Muscle of arm (tissue), 12 donors: ENCODE measurements around the gene LINGO3. TPM values are rescaled to one million over a fixed set of nuclear protein-coding genes. Genes with fewer than 3 reads are reported as not detected.
"Not testable (repeated sequence)": the region's sequence is repeated elsewhere in the genome, so short reads cannot be mapped to it uniquely, and the experiment has no call there.

Experiments used
- DNase-seq: peaks from one replicate; pipeline ENCODE4 v3.0.0-alpha.2; 2013
- polyA plus RNA-seq, 12 donors: library from polyadenylated mRNA; unstranded; fragments of 120-200 nt; gene quantifications; one replicate each; pipeline ENCODE4 v1.2.1, GENCODE V29; 2013; ENCODE audit not compliant: insufficient read length in 12 of 12

LINGO3 gene
- polyA plus RNA-seq, 12 donors: 0.08 to 0.32 (median 0.11) TPM; not detected in 7

DNA sequence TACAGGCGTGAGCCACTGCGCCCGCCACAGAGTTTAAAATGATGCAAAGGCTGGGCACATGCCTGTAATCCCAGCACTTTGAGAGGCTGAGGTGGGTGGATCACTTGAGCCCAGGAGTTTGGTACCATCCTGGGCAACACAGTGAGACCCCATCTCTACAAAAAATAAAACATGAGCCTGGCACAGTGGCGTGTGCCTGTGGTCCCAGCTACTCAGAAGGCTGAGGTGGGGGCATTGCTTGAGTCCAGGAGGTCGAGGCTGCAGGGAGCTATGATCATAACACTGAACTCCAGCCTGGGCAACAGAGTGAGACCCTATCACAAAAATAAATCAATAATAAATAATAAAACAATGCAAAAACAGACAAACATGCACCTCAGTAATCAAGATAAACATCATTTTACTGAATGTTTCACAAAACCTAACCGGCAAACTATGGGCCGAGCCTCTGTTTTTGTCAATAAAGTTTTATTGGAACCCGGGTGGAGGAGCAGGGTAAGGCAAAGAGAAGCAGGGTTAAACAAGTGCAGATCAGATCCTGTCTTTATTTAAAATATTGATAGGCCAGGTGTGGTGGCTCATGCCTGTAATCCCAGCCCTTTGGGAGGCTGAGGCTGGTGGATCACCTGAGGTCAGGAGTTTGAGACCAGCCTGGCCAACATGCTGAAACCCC is 24.0 kb downstream of the LINGO3 start:
- DNase-seq: no peak

DNA sequence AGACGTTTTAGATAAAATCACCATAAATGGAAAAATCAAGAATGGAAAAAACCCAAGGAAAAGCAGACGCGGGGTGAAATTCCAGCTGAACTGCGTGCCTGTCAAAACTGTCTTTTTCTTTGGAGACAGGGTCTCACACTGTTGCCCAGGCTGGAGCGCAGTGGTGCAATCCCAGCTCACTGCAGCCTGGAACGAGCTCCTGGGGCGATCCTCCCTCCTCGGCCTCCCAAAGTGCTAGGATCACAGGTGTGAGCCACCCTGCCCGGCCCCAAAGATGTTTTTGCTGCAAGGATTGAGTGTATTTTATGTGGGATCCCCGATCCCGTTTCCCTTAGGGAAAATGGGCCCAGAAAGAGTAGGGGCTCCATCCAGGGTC is 25.1 kb downstream of the LINGO3 start:
- DNase-seq: no peak

DNA sequence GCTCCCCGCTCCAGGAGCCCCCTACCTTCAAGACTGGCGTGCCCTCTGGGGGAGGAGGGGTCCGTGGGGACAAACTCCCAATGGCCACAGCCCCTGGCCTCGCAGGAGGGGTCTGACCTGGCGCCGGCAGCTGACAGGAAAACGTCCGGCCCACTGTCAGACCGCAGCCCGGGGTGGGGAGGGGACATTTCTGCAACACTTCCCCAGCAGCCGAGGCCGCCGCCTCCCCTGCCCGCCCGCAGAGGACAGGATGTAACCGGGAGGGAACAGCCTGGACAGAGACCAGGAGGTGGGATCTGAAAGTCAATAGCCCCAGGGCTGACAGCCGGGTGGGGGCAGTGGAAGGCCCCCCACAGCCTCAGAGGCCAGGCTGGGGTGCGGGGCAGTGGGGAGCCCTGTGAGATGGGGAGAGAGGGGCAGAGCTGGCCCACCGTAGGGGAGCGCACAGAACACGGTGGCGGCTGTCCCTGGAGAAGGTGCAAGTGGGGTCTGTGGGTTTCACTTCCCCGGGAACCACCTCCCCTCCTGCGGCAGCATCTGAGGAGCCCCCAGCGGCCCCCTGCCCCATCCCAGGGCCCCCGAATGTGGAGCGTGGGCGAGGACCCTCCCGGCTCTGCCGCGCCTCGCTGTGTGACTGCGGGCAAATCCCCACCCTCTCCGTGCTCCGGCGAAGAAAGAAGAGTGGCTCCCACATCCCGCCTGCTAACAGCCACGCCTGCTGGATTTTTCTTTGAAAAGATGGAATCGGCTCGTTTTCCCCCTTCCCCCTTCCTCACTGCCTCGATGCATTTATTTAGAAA is 25.7 kb downstream of the LINGO3 start, which contains the start of gene PEAK3:
TSS of gene PEAK3 (minus strand) at position 114 of the 800 bp plus-strand sequence. CDS start 1,244 bp downstream, outside the sequence.
- peak; percentile 52 for DNase-seq

DNA sequence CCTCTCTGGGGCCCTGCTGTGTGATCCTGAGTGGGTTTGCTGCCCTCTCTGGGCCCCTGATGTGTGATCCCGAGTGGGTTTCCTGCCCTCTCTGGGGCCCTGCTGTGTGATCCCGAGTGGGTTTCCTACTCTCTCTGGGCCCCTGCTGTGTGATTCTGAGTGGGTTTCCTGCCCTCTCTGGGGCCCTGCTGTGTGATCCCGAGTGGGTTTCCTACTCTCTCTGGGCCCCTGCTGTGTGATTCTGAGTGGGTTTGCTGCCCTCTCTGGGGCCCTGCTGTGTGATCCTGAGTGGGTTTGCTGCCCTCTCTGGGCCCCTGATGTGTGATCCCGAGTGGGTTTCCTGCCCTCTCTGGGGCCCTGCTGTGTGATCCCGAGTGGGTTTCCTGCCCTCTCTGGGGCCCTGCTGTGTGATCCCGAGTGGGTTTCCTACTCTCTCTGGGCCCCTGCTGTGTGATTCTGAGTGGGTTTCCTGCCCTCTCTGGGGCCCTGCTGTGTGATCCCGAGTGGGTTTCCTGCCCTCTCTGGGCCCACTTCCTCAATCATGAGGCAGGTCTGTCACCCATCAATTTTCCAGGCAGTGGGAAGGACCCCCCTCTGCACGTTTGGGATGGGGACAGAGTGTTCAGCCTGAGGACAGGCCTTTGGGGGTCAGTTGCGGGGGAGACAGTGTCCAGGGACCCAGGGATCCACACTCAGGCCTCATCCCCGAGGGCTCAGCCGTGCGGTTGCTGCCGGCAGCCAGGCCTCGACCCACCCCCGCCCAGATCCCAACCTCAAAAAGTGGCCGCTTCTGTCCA is 26.5 kb downstream of the LINGO3 start:
- not testable (repeated sequence) for DNase-seq

DNA sequence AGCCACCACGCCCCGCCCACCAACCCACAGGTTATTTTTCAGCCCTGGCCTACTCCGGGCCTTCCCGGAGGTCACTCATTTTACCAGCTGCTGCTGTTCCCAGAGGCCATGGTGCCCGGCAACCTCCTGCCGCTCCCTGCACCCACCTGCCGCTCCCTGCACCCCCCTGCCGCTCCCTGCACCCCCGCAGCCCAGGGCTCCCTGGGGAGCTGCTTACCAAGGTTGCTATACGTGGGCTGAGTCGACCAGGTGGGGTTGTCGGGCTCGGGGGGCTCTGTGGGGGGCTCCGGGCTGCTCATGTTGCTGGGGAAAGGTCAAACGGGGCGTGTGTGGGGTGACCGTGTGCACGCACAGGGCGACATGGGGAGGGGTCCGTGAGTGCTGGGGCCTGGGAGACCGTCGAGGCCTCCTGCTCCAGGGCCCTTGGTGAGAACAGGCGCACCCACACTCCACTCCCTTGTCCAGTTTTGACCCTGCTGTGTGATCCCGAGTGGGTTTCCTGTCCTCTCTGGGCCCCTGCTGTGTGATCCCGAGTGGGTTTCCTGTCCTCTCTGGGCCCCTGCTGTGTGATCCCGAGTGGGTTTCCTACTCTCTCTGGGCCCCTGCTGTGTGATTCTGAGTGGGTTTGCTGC is 27.2 kb downstream of the LINGO3 start:
- DNase-seq: no peak

DNA sequence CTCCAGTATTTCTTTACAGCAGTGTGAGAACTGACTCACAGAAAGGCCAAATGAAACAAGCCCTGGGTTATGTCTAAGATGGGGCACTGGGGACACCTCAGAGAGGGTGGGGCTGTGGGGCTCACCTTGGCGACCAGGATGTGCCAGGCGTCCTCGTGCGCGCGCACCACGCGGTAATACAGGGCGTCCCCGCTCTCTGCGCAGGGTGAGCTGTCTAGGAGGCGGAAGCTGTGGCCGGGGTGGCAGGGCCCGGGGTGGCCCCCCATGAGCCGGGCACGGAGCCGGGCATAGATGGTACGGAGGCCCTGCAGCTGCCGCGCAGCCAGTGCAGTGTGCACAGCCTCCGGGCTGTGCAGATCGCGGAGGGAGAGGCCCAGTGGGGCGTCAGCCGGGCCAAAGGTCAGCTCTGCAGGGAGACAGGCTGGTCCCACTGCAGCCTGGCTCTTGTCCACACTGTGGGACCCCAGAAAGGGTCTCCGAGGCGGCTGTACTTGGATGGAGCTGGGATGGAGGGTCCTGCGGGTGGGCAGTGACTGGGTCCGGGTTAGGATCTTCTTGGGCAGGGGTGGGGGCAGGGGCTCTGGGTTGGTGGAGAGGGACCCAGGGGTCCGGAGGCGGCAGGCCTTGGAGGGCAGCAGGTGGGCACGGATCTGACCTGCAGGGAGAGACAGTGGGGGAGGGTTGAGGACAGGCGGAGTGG is 29.3 kb downstream of the LINGO3 start:
- no peak for DNase-seq

DNA sequence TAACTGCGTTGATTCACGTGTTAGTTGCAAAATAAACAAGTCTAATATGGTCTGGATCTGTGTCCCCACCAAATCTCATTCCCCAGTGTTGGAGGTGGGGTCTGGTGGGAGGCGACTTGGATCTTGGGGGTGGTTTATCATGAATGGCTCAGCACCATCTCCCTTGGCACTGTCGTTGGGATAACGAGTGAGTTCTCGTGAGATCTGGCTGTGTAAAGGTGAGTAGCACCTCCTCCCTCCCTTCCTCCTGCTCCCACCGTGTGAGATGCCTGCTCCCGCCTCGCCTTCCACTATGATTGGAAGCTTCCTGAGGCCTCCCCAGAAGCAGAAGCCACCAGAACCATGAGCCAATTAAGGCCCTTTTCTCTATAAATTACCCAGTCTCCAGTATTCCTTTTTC is 30.8 kb downstream of the LINGO3 start:
- DNase-seq: no peak

DNA sequence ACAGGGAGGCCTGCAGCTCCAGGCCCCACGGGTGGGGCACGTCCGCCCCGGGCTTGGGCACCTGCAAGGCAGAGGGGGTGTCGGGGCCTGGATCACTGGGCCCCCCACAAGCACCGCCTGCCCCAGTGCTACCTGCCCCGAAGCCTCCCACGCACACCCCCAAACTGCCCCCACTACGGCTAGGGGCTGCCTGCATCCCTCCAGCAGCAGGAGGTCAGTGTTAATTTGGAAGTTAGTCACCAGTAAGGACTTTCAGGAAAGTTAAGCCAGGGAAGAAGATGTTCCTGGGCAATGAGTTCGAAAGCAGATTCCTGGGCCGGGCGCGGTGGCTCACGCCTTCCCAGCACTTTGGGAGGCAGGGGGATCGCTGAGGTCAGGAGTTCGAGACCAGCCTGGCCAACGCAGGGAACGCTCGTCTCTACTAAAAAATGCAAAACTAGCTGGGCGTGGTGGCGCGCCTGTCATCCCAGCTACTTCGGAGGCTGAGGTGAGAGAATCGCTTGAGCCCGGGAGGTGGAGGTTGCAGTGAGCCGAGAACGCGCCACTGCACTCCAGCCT is 31.4 kb downstream of the LINGO3 start:
- no peak for DNase-seq

DNA sequence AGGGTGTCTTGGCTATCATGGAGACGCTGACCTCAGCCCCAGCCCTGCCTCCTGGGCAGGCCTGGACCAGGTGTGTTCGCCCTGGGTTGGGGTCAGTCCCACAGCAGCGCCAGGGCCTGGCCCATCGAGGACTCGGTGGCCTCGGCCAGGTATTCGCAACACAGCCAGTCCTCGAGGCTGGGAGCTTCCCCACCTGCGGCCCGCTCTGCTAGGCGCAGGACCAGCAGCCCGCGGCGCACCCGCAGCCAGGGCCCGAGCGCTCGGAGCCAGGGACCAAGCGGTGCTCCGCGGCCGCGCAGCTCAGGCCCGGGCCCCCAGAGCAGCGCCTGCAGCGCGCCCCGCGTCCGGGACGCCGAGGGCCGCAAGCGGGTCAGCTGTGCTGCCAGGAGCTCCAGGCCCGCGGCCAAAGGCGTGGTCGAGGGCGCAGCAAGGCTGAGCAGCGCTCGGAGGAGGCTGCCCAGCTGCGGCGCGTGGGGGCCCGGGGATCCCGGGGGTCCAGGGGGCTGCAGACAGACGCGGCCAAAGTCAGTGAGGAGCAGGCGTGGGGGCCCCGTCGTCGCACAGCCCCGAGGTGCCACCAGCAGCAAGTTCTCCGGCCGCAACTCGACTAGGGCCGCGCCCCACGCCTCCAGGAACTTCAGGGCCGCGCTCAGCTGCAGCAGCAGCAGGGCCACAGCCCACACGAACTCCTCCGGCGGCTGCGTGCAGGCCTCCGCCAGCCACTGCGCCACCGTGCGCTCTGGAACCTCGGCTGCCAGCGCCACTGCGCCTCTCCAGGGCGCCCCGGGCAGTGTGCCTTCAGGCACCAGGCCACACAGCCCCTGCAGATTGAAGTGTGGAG is 32.1 kb downstream of the LINGO3 start:
- no peak for DNase-seq

DNA sequence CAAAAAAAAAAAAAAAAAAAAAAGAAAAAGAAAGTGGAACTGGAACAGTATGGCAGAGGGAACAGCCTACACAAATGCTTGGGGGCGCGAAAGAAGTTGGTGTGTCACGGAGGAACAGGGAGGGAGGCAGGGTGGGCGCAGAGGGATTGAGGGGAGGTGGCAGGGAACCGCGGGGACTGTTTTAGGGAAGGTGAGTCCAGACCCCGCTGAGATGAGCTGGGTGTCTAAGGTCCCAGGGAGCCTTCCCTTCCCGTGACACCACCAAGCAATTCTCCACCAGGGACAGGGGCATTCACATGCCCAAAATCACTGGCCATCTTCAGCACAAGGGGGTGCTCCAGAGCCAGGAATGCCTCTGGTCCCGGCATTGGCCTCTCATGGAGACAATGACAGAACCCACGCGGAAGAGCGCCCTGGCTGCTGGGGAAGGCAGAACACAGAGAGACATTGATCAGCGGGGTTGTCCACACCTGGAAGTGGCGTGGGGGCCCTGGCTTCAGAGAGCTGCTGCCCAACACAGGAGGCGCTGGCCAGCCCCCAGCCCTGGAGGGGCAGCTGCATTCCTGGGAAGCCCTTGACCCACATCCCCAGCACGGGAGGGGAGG is 32.9 kb downstream of the LINGO3 start:
- DNase-seq: peak; percentile 66

DNA sequence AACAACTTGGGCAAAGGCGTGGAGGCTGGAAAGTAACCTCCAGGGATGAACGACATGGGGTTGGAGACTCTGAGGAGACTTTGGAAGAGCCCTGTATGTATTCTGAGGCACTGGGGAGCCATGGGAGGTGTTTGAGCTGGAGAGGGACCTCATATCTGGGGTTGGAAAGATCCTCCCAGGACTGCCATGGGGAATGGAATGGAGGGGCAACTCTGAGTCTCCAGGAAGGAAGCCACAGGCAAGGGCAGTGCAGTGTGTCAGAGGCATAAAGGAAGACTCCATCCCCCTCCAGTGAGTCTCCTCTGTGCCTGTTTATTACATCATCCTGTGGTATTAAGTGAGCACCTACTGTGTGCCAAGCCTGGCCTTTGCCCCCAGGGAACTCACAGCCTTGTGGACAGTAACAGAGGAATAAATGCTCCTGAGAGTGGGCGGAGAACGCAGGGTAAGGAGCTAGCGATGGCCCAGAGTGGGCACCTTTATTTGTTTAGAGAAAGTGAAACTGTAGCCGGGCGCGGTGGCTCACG is 33.7 kb downstream of the LINGO3 start:
- DNase-seq: no peak

DNA sequence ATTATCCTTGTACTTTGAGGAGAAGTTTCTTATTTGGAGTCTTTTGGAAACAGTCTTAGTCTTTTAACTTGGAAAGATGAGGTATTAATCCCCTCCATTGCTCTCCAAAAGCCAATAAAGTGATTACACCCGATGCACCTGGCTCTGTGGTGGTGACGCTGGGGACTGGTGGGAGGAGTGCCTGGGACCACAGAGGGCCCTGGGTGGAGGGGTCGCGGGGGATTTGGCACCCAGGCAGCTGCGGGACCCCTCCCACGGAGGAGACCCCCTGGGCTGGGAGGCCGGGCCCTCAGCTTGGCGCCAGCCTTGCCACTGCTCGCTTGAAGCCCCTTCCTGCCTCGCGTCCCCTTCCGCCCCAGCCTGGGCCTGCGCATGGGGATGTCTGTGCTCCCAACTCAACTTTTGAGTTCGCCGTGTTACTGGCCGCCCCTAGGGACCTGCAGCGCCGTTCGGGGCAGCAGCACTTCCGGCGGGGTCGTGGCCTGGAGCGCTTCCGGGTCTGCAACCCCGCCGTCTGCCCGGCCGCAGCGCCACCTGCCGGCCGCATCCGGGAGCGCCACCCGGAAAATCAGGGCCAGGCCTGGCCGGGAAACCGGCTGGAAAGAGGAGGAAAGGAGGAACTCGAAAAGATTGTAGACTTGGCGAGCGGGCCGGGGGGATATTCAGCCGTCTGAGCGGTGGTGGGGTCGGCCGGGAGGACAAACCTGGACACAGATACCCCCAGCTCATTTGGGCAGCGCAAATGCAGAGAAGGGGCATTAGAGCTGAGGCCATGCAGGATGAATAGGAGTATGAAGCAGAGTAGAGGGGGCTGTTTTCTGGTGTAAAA is 34.4 kb downstream of the LINGO3 start:
- peak; percentile 81 for DNase-seq

DNA sequence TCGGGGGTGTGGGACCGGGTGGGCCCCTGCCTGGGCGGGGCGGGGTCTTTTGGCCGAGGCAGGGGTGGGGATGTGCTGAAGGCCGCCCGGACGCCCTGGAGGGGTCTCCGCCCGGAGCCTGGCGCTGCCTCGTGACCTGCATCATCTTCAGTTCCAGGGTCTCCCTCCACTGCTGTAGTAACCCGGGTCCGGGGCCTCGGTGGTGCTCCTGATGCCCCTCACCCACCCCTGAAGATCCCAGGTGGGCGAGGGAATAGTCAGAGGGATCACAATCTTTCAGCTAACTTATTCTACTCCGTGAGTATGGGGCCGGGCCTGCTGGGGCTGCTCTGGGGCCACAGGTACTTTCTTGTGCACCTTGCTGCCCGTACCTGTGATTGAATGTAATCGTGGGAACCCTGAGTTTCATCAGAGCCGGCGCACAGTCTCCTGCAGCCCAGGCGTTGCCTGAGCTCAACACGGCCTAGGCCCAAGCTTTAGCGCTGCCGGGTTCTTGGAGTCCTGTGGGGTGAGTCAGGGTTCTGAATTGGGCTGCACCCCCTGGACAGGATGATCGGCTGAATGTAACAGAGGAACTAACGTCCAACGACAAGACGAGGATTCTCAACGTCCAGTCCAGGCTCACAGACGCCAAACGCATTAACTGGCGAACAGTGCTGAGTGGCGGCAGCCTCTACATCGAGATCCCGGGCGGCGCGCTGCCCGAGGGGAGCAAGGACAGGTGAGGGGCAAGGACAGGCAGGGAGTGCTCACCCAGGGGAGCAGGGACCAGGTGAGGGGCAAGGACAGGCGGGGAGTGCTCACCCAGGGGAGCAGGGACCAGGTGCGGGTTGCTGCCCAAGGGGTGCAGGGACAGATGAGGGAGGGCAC is 36.5 kb downstream of the LINGO3 start:
- no peak for DNase-seq

DNA sequence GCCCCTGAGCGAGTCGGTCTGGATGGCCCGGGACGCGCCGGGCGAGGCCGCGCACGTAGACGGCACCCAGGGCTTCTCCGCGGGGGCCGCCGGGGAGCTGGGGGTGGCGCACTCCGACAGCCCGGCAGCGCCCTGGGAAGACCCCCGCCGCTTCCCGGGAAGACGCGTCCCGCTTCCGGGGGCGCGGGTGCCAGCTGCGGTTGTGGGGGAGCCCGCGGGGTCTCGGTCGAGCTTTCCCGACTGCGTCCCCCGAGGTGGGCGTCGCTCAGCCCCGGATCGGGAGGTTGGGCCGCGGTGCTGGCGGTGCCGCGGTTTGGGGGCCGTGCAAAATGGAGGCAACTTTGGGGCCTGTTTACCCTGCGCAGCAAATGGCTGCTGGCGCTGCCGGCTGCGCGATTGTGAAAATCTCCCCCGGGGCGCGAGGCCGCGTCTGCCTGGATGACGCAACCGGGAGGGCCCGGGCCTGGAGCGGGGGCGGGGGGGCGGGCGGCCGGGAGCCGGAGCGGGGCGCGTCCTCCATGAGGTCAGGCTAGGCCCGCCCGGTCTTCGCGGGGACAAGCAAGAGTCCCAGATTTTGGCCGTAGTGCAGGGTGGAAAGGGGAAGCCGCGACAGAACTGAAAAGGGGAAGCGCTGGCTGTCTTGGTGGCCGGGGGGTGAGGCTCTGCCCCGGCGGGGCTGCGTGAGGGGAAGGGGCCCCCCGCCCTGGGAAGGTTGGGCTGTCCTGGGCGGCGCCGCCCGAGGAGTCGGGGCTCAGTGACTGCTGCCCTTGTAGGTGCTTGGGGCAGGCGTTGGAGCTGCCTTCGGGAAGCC is 37.3 kb downstream of the LINGO3 start:
- peak; percentile 89 for DNase-seq

DNA sequence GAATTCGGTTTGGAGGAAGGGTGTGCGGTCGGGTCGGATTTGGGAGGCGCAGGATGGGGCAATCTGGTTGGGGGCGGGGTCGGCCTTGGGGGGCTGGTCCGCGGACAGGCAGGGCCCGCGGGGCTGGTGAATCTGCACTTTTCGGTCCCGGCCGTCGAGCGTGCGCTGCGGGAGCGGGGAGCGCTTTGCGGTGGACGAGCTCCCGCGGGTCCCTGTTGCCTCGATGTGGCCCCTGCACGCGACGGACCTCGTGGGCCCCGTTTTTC is 37.9 kb downstream of the LINGO3 start:
- DNase-seq: no peak

DNA sequence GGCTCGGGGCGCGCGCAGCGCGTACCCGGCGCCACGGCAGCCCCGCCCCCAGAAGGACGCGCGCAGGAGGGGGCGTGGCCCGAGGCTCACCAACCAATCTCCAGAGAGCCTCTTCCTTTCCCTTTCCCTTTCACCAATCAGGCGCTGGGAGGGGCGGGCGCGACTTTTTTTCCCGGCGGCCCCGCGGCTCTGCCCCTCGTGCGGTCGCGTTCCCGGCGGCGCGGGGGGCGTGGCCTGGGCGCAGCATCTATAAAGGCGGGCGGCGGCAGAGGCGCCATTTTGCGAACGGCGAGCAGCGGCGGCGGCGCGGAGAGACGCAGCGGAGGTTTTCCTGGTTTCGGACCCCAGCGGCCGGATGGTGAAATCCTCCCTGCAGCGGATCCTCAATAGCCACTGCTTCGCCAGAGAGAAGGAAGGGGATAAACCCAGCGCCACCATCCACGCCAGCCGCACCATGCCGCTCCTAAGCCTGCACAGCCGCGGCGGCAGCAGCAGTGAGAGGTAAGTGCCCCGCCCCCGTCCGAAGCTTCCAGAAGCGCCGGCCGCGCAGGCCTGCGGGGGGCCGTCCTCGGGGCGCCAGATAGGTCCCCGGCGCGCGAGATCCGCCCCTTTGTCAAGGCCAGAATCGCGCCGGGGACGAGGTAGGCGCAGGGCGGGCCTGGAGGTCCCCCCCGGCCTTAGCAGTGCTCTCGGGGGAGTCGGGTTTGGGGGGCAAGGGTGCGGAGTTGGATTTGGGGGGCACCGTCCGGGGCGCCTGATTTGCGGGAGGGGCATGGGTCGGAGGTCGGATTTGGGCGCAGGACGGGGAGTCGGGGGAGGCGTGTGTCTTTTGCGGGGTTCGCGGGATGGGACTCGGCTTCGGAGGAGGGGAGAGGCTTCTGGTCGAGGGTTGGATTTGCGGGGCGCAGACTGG is 38.5 kb downstream of the LINGO3 start:
- DNase-seq: peak; percentile 97
